NCI-H2227 treated with DMSO at 0.1 percent for 48 hours (cell line): Measurements from ENCODE around the gene SMYD5.

Experiments
- DNase-seq: peaks from one replicate; lab custom pipeline; 2025; lab: John Stamatoyannopoulos, UW

The SMYD5 gene

GRCh38 chr2:73239776-73240175 is 25.7 kb downstream of the SMYD5 start:
- no peak for DNase-seq

DNA sequence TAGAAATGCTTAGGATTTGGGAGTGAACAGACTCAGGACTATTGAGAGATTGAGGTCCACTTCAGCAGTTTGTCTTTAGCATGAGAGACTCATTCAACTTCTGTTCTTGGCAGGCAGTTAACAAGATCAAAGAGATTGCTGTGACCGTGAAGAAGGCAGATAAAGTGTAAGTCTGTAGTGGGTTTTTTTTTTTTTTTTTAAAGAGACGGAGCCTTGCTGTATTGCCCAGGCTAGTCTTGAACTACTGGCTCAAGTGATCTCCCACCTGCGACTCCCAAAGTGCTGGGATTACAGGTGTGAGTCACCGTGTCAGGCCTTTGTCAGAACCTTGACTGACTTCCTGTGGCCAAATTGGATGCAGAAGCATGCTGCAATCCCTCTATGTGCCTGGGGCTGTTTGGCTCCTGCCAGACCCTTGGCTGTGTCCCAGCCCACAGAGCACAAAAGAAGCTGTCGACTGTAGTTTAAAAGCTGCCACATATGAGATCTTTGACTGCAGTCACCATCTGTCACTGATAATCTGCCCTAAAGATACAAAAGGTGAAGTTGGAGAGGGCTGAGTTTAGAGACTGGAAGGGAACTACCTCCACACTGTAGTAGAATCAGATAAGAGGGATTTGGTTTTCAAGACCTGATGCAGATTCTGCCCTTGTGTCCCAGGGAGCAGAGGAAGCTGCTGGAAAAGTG is 30.0 kb downstream of the SMYD5 start:
- DNase-seq, result no peak

DNA sequence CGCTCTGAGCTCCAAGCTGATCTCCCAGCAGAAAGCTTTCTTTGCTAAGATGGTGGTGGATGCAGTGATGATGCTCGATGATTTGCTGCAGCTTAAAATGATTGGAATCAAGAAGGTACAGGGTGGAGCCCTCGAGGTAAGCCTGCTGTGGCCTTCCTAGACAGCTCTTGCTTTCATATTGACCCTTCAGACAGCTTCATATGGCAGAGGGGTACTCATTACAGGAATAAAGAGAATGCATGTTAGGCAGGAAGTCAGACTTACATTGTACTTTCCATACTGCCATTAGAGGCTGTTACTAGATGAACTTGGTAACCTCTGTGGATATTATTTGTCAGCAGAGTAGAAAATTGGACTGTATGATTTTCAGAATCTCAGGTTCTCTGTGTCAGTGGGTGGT is 30.5 kb downstream of the SMYD5 start:
- DNase-seq, result no peak

DNA sequence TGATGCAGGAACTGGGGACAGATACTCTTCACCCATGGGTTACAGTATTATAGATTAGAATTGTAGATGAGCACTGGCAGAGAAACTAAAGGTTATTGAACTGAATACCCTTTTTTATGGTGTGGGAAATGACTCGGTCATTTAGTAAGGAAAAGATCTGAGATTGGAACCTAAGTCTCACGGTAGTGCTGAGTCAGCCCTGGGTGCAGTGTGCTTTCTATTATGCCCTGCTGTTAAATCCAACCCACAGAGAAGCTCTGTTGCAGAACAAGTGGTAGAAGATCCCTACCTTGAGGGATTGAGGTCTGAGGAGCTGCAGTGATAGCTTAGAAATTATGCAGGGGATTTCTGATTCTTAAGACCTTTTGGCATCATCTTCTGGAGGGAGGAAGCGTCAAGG is 32.8 kb downstream of the SMYD5 start:
- no peak for DNase-seq

DNA sequence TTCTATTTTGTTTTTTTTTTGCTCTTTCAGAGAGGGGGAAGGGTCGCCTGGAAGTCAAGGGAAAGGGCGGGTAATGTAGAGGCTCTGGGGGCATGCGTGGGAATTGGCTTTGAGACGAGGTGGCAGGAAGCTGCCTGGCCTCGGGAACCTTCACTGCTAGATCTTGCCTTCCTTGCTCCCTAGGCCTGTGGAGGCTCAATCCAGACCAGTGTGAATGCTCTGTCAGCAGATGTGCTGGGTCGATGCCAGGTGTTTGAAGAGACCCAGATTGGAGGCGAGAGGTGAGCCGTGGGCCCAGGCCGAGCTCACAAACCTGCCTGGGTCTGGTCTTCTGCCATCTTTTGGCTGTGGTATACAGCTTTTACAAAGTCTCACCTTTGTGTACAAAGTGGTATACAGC is 35.6 kb downstream of the SMYD5 start:
- no peak for DNase-seq

DNA sequence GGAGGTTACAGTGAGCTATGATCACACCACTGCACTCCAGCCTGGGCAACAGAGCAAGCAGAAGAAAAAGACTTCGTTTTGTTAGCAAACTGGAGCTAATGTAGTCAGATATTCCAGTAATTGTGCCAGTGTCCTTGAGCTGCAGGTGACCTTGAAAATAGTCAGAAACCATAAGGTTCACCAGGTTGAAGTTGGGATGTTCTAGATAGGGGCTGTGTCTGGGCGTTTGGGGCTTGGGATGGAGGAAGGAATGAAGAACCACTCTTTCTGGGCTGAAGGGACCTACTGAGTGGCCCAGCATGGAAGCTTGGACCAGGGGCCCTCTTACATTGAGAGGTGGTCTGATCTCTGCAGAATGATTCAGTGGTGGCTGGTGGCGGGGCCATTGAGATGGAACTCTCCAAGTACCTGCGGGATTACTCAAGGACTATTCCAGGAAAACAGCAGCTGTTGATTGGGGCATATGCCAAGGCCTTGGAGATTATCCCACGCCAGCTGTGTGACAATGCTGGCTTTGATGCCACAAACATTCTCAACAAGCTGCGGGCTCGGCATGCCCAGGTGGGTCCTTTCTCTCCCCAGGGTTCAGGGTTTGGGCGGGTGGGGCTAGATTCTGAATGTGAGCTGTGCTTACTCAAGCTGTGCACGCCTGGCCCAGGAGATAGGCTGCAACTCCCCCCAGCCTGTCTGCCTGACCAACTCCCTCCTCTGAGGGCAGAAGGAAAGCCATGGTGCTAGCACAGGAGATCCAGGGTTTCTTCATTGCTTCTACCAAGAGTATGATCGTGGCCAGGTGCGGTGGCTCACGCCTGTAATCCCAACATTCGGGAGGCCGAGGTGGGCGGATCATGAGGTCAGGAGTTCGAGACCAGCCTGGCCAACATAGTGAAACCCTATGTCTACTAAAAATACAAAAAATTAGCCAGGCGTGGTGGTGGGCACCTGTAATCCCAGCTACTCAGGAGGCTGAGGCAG is 37.1 kb downstream of the SMYD5 start:
- no peak for DNase-seq

DNA sequence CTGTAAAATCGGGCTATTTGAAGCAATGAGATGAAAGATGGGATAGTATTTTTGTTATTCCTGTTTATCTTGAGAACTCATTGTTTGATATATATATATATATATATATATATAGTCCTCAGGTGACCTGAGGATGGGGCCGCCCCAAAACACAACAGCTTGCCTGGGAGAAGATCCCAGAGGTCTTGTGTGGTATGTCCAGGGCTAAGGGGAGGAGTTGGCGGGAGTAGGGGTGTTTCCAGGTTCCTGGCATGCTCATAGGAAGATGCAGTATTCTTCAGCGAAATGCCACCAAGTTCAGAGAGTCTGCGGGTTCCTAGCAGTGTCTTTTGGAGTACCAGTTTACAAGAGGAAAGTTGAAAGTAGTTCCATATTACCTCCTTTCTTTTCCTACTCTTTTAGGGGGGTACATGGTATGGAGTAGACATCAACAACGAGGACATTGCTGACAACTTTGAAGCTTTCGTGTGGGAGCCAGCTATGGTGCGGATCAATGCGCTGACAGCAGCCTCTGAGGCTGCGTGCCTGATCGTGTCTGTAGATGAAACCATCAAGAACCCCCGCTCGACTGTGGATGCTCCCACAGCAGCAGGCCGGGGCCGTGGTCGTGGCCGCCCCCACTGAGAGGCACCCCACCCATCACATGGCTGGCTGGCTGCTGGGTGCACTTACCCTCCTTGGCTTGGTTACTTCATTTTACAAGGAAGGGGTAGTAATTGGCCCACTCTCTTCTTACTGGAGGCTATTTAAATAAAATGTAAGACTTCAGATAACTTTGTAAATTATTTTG is 38.4 kb downstream of the SMYD5 start:
- DNase-seq, result no peak

- no peak for DNase-seq
Observed at GRCh38 chr2:73253400-73253799, 39.4 kb downstream of the SMYD5 start.

DNA sequence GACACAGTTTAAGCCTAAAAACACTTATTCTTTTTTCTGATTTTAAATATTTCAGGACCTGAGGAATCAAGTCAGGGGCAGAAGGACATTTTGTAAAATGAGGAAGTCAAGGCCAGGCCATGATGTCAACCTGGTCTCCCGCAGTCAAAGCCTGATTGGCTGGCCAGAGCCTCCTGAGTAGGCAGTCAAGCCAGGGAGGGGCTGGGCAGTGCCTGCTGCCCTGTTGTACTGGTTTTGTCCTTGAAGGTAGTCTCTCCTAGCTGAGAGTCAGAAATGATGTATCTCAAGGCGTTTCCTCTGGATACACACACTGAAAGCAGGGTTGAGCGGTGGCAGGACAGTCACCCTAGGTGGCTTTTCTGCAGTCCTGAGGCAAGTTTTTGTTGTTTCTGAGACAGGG is 39.9 kb downstream of the SMYD5 start:
- DNase-seq, result no peak

DNA sequence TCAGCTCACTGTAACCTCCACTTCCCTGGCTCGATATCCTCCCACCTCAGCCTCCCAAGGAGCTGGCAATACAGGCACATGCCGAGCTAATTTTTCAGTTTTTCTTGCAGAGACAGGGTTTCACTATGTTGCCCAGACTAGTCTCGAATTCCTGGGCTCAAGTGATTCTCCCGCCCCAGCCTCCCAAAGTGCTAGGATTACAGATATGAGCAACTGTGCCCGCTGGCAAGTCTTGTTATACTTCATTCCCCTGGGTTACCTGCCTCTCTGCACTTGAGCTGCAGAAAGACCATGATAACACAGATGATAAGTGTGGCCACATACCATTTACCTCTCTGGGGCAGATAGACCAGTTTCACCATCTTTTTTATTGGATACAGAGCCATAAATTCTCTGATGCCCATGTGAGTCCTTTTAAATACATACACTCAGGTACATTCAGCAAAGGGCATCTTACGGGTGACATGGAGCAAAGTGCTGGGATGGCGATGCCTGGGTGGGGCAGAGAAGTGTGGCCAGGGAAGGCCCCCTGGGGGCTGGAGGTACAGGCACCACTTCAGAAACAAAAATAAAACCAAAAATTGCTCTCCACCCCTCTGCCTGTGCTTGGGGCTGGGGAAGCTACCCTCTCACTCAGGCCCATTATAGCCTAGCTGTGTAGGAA is 40.4 kb downstream of the SMYD5 start:
- no peak for DNase-seq

GRCh38 chr2:73255007-73255644 is 41.1 kb downstream of the SMYD5 start:
- DNase-seq, result no peak

DNA sequence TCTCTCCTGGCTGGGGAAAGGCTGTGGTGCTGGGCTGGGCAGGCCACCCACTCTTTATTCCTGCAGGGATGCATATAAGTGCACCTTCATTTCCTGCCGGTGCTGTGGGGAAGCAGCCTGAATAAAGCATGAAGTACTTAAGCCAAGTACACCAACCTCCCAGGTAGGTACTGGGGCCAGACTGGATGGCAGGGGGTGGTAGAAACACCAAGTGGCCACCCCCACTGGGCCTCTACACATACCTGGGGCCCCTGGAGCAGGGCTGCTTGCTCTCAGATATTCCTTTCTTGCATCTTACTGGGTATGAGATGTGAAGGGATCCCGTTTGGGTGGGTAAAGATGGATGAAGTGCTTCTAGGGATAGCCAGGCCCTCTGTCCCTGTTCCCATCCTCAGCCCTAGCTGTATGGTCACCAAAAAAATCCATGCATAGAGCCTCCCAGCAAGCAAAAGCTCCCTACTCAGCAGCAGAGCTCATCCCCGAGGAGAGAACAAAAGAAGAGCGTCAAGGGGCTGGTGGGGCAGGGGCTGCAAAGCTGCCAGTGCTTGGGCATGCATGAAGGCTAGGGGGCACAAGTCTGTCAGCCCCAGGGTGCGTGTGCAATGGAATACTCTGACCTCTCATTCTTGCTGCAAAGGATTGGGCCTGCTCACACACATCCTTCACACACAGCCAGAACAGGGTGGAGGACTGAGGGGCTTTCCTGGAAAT is 42.0 kb downstream of the SMYD5 start:
- no peak for DNase-seq

GRCh38 chr2:73256618-73256922 is 42.5 kb downstream of the SMYD5 start:
- no peak for DNase-seq

- DNase-seq, result no peak
Observed at GRCh38 chr2:73257021-73257420, 43.0 kb downstream of the SMYD5 start.

GRCh38 chr2:73257425-73258125 is 43.5 kb downstream of the SMYD5 start:
- DNase-seq, result no peak

DNA sequence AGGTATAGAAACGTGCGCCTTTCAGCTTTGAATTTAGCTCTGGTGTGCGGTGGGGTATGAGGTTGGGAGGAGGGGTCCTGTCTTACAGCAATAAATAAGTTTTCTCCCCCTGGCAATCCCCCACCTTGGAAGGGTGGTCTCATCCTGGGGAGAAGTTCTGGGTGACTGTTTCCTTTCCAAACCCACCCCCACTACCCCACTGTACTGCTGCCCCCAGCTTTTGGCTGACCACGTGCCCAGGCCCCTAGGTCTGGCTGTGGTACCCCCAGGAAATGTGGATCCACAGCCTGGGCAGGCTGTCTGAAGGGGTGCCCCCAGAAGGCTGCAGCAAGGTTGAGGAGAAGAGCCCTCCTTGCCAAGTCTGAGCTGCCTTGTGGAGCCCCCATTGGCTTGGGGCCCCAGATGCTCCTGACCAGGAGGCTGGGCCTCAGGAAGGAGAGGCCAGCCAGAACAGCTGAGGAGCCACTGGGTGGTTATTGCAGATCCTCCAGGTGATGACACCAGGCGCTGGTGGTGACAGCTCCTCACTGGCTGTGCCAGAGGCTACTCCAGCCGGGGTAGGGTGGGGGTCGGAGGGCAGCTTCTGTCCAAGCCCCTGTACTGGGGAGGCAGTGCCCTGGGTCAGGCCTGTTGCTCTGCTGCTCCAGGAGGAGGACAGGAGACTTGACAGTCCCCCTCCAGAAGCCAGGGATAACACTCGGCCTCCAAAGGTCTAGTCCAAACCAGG is 44.3 kb downstream of the SMYD5 start:
- DNase-seq, result no peak

DNA sequence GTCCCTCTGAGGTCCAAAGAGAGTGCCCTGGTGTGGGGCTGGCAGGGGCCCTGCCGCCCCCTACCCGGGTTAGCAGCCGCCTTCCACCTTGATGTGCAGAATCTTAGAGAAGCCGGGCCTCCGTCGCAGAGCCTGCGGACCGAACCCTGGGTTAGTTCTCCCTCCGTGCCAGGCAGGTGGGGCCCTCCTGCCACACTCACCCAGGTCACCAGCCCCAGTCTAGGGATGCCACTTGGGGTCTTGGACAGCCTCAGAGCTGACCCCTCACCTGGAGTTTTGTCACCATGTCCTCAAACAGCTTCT is 44.8 kb downstream of the SMYD5 start:
- DNase-seq, result no peak

DNA sequence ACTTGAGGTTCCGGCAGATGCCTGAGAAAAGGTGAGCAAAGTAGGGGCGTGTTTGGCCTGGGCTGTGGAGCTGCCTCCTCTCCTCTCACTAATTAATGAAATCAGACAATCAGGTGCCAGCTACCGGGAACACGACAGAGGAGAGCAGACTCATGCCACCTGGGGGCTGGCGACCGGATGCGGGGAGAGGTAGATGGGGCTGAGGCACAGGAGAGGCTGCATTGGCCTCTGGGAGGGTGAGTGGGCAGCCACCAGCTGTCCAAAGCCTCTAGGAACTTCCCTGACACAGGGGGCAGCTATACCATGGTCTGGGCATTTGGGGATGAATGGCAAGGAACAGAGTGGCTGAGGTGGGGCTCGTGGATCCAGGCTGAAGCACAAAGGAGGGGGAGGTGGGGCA is 45.2 kb downstream of the SMYD5 start:
- no peak for DNase-seq

DNA sequence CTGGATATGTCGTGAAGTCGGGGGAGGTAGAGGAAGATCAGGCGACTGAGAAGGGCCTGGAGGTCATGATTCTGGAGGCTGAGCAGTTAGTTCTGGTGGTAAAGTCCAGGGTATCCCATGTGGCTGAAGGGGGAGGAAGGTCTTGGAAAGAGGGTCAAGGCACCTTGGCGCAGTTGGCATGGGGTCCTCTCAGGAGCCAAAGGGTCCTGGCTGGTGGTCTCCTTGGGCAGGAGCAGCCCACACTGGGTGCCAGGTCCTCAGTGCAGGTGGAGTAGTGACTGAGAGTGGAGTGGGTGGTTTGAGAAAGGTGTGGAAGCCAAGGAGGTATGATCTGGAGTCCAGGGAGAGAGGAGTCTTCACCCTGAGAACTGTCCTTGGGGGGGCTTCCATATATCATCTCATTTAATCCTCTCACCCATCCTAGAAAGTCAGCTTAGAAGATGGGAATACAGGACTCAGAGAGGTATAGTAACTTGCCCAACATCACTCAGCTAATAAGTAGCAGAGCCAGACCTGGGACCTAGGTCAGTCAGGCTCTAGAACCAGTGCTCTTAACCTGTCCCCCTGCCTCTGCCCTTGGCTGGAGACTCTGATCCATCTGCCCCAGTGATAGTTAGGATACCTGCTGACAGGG is 45.8 kb downstream of the SMYD5 start:
- no peak for DNase-seq
